Kidney capillary endothelial cell (primary cell): ENCODE measurements around the gene CFAP99.
"Not testable (repeated sequence)": the region's sequence is repeated elsewhere in the genome, so short reads cannot be mapped to it uniquely, and the experiment has no call there.

Experiments used
- DNase-seq: peaks from one replicate; pipeline ENCODE4 v3.0.0-alpha.2; 2018; ENCODE audit warnings: low spot score

CFAP99 gene

DNA sequence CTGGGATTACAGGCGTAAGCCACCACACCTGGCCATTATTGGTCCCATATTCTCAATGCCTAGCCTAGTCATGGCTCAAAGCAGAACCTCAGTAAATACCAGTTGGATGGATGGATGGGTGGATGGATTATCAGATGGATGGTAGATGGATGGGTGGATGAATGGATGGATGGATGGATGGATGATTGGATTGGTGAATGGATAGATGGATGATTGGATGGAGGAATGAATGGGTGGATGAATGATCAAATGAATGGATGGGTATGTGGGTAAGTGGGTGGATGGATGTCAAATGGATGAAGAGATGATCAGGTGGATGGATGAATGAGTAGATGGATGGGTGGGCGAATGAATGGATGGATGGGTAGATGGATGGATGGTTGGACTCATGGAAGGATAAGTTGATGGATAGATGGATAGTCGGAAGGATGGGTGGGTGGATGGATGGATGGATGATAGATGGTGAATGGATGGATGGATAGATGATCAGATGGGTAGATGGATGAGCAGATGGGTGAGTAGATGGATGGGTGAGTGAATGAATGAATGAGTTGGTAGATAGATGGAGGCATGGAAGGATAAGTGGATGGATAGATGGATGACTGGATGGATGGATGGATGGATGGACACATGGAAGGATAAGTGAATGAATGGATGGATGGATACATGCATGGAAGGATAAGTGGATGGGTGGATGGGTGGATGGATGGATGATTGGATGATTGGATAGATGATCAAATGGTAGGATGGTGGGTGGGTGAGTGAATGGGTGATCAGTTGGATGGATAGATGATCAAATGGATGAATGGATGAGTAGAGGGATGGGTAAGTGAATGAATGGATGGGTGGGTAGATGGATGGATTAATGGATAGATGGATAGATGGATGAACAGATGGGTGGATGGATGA lies 28.2 kb downstream of the CFAP99 start:
- no peak for DNase-seq

DNA sequence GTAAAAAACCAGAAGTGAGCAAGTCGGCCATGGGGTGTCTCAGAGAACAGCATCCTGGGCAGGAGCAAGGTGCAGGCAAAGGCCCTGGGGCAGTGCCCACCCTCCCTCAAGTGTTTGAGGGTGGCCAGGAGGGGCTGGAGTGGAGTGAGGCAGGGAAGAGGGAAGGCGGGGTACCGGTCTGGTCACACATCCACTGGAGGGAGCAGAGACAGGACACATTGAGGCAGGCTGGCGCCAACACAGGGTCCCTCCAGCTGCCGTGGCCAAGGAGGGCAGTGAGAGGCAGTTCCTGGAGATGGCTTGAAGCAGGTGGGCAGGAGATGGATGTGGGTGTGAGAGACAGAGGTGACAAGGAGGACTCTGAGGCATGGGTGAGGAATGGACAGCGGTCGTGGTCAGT lies 29.8 kb downstream of the CFAP99 start:
- DNase-seq, result no peak

GRCh38 chr4:2449051-2449450 lies 30.3 kb downstream of the CFAP99 start:
- no peak for DNase-seq

GRCh38 chr4:2449511-2450392 lies 31.0 kb downstream of the CFAP99 start:
- DNase-seq, result no peak

DNA sequence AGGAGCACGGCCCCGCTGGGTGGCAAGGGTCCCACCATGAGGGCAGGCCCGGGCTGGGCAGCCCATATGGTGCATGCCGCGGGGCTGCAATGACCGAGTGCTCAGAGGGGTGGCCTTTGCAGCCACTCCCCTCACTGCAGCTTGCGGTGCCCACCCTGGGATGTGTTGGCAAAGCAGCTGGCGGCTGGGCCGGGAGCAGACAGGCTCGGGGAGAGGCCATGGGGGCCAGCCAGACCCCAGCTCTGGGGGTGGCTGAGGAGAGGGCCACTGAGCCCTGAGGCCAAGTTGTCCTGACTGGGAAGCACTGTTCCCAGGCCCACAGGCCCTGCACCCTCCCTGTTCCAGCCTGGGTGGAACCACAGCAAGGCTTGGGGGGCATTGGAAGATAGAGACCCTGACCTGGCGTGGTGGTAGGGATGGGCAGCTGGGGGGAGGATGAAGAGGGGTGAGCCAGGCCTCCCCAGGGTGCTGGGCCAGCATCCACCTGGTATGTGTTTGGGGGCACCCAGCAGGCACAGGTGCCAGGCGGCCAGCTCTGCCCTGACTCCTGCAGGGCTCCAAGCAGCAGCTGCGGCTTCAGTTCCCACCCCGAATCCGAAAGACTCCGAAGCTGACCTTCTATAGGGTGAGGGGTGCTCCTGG lies 31.8 kb downstream of the CFAP99 start:
- DNase-seq, result no peak

DNA sequence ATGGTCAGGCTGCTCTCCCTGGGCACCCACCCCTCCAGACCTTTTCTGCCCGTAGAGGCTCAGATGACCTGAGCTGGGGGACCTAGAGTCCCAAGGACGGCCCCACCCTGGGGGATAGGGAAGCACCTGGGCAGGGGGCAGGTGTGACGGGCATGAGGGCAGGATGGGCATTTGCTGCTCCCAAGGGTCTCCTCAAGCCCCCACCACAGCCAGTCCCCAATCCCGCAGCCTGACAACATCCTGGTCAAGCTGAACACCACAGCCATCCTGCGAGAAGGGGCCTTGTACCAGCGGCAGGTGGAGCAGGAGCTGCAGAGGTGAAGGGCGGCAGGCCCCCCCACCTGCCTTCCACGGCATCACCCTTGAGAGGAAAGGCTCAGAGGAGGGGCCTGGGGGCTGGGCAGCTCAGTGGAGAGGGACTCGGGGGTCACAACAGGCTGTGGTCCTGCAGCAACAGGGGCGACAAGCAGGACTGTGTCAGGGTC lies 32.3 kb downstream of the CFAP99 start:
- DNase-seq, result no peak

DNA sequence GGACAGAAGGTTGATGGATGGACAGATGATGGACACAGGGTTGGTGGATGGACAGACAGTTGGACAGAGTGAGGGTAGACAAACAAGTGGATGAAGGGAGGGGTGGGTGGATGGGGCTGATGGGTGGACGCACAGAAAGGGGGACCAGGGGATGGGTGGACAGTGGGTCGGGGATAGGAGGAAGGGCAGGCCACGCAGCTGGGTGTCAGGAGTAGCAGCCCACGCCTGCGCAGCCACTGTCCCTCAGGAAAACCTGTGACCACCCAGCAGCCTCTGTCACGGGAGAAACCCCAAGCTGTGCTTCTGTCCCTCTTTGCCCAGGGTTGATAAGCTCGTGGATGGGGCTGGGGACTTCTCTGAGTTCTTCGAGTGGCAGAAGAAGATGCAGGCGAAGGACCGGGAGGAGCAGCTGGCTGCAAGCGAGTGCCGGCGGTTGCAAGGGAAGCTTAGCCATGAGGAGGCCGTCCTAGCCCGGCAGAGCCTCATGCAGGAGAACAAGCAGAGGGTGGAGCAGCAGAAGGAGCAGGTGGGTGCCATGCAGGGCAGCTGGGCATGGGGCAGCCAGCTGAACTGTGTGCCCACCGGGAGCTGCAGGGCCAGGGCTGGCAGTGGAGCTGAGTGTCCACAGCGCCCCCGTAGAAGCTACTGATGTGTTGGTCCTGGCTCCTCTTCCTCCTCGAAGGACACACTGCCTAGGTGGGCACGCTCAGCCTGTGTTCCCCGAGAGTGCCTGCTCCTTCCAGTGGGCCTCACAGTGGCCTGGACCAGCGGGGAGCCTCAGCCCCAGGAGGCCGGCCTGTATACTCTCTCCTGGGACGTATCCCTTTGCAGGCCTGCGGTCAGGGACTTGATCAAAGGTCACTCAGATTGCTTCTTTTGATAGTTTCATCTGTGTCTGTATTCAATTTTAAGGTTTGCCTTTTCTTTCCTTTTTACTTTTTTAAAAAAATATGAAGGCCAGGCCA lies 33.3 kb downstream of the CFAP99 start:
- DNase-seq, result no peak

- DNase-seq, result no peak
These were observed 38.9 kb downstream of the CFAP99 start for GRCh38 chr4:2457481-2458295.

DNA sequence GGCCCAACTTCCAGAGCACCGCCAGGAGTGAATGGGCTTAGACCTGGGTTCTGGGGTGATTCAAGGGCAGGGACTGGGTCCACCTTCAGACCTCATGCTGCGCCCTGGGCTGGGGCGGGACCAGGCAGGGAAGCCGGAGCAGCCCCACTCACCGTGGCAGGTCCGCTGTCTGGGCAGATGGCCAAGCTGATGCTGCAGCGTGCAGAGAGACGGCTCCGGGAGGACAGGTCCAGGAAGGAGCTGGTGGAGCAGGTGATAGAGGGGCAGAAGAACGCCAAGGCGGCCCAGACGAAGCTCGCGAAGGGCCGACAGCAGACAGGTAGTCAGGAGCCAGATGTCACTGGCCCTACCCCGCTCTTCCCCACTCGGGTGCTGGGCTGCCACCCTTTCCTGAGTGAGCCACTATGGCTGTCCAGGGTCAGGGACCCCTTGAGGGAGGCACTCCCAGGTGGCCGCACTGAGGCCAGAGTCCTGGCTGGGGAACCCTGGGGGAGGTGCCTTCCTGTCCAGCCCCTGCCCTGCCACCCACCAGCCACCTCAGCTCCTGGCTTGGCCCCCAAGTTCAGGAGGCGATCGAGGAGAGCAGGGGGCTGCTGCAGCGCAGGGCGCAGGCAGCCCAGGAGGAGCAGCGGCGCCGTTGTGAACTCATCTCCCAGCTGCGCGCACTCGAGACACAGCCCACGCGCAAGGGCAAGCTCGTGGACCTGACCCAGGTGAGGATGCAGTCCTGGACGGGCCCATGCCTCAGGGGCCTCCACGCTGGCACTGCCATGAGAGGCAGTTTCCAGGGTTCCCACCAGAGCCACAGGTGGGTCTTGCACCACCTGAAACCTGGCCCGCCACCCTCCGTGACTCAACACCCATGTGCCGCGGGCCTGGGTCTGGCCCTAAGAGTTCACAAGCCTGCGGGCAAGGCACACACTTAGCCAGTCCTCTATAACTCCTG lies 40.1 kb downstream of the CFAP99 start:
- no peak for DNase-seq

GRCh38 chr4:2459589-2460349 lies 41.0 kb downstream of the CFAP99 start:
- DNase-seq, result no peak

DNA sequence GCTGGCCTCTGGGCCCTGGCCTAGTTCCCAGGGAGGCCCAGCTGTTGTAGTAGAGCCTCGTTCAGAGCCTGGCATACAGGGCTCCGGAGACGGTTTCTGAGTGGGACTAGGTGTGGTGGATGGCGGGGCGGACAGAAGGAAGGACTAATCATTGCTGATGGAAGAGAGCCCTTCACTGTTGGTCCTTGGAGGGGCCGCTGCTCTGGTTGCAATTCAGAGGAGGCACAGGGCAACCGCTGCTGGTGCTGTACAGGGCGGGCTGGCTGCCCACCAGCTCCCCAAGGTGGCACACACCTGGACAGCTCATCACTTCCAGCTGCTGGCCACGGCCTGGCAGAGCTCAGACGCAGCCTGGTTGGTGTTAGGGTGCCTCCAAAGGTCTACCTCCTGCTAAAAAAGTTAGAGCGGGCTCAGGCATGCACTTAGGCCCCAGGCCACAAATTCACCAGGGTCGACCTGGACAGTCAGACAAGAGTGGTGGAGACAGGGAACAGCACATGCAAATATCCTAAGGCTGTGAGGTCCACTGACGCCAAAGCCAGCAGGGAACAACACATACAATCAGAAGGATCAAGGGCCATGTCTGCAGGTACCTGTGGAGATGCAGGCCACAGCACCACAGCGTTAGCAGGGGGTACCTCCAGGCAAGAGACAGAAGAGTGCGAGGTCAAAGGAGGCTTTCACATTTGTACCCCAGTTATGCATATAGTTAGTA lies 42.6 kb downstream of the CFAP99 start:
- DNase-seq, result no peak

GRCh38 chr4:2462218-2462991 lies 43.6 kb downstream of the CFAP99 start:
- no peak for DNase-seq

DNA sequence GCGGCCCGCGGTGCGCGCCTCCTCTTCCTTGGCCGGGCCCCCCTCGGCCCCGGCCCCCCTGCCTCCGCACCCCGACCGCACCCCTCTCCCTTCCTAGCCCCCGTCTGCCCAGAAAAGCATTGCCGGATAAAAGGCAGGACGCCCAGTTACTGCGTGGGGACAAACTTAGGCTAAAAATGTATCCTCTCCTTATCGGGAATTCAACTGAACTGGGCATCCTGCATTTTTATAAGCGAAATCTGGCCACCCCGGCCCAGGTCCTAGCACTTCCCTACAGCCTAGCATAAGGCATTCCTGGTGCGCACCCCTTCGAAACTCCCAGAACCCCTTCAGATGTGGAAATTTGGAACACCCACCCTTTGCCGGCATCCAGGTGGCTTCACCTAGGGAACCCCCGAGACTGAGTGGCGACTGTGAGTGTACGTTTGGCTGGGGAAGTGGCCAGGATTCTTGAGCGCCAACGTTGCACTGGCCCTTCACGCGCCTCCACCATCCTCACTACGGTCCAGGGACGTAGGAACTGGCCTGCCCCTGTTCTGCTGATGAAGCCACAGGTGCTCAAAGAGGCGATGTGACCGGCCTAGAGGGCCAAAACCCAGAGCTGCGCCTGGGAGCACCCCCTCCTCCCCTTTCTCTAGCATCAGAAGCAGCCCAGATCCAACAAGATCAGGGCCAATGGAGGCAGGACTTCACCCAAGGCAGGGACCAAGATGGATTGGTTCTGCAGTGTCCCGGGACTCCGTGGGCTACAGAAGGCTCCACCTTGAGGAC lies 44.4 kb downstream of the CFAP99 start:
- DNase-seq, result no peak

DNA sequence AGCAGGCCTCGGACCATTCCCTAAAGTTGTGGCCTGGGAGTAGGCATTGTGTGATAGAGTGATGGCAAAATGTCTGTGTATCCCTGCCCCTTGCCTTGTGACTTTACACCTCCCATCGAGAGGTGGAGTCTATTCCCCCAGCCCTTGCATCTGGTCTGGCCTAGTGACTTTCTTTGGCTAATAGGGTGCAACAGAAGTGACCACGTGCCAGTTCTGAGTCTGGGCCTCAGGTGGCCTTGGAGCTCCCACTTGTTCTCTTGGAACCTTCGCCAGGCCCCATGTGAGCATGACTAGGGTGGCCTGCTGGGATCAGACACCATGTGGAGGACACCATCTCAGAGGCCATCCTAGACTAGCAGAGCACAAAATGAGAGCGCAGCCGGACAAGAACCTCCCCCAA lies 46.3 kb downstream of the CFAP99 start:
- DNase-seq, result no peak

- not testable (repeated sequence) for DNase-seq
These were observed 46.8 kb downstream of the CFAP99 start for GRCh38 chr4:2465544-2465943.
